Activated T-cell treated with anti-CD3 and anti-CD28 coated beads, Interleukin-2, amount 50 U/mL, for 4 hours (primary cell): ENCODE results near the gene GBGT1. TPM values are rescaled to one million over a fixed set of nuclear protein-coding genes. Genes with fewer than 3 reads are reported as not detected.
A peak's percentile ranks its signal among the peaks of the same experiment; 100 is the strongest.

Experiments used
- ATAC-seq, 2 donors: fragments of 200-7000 bp; cut with Tn5 transposase; one replicate each; pipeline ENCODE4 v1.10.0; 2021
- DNase-seq: peaks from one replicate; pipeline ENCODE4 v3.0.0-alpha.2; 2020
- H3K27me3 Mint-ChIP-seq: one replicate; pipeline ENCODE4 v1.8.0; 2021; ENCODE audit warnings: low read depth, mixed read lengths
- H3K36me3 Mint-ChIP-seq: one replicate; pipeline ENCODE4 v1.8.0; 2022; ENCODE audit warnings: mixed read lengths; ENCODE audit not compliant: insufficient read depth
- H3K4me1 Mint-ChIP-seq: one replicate; pipeline ENCODE4 v1.8.0; 2021; ENCODE audit warnings: low read depth, mixed read lengths
- H3K4me3 Mint-ChIP-seq: one replicate; pipeline ENCODE4 v1.8.0; 2021; ENCODE audit warnings: mild to moderate bottlenecking, moderate library complexity, mixed read lengths
- H3K9me3 Mint-ChIP-seq: one replicate; pipeline ENCODE4 v1.8.0; 2021; ENCODE audit warnings: mixed read lengths
- total RNA-seq, 3 donors: library from RNA; stranded (reverse); gene quantifications; one replicate each; pipeline ENCODE4 v1.2.1, GENCODE V29; 2021

The GBGT1 gene
- total RNA-seq, 3 donors from 2014 or later: 3.0 to 3.3 (median 3.2) TPM

DNA sequence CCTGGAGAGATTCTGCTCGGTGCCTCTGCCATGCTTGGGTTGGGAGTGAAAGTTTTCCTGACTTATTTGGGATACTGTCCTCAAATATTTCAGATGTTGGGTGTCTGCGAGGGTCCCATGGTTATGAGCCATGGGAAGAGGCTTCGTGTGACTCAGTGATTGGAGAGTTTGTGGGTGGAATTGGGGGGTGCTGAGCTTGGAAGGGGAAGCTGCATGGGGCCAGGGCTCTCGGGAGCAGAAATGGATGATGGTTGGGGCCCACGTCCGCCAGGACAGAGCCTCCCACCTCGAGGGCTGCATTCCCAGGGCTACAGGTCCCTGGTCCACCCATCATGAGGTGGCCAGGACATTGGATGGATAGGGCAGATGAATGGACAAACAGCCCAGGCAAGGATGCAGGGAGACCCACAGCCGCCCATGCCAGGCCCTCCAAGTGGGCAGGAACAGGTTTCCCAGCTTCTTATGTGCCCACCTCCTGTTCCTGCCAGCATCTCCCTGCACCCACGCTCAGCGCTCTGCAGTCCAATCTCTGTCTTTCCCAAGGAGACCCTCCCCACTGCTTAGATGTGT is 39.9 kb upstream of the GBGT1 start:
- ATAC-seq: no peak
- DNase-seq: no peak
- peaks cover 2% of the 10 kb centered on the region for H3K4me1 Mint-ChIP-seq

GRCh38 chr9:133202688-133203453 is 39.2 kb upstream of the GBGT1 start:
- ATAC-seq (no peak), DNase-seq (no peak)
- no peak overlapping the region for H3K4me3 Mint-ChIP-seq
- no peaks in the 10 kb centered on the region for H3K9me3 Mint-ChIP-seq
- H3K36me3 Mint-ChIP-seq: no peaks in the 10 kb centered on the region
- peaks cover 2% of the 10 kb centered on the region for H3K4me1 Mint-ChIP-seq
- peaks cover 21% of the 10 kb centered on the region for H3K27me3 Mint-ChIP-seq

More for the DNA sequence above, 39.9 kb upstream of the GBGT1 start:
- H3K9me3 Mint-ChIP-seq: no peaks in the 10 kb centered on the region
- H3K4me3 Mint-ChIP-seq: no peak overlapping the region
- peaks cover 21% of the 10 kb centered on the region for H3K27me3 Mint-ChIP-seq
- no peaks in the 10 kb centered on the region for H3K36me3 Mint-ChIP-seq

GRCh38 chr9:133202145-133202513 is 38.4 kb upstream of the GBGT1 start:
- peaks cover 22% of the 10 kb centered on the region for H3K27me3 Mint-ChIP-seq
- H3K4me3 Mint-ChIP-seq: no peak overlapping the region
- no peaks in the 10 kb centered on the region for H3K36me3 Mint-ChIP-seq
- peaks cover 2% of the 10 kb centered on the region for H3K4me1 Mint-ChIP-seq
- no peak for ATAC-seq
- no peak for DNase-seq
- H3K9me3 Mint-ChIP-seq: no peaks in the 10 kb centered on the region

DNA sequence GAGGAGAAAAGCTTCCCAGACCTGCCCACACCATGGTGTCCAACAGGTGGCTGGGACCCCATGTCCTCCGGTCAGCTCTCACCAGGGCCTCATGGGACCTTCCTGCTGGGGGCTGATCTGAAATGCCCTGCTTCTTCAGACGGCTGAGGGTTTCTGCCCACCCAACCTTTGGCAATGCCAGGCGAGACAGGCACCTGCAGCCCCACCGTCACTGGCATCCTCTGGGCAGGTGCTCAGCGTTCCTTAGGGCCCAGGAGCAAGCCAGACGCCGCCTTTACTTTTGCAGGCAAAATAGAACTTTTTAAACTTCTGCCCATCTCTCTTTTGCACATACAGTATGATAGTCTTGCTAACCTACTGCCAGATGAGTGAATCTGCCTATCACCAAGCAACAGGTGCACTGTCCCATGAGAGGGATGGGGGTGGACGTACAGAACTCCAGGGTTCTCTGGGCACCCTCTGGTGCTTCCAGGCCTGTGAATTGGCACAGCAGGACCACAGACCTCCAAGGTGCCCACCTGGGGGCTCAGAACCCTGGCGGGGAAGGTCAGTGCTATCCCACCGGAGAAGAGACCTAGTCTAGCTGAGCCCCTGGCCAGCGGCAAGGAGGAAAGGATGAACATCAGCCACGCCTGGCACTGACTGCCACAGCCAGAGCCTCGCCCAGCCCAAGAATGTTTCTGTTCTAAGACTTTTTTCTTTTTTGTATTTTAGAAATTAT is 37.9 kb upstream of the GBGT1 start:
- no peak for ATAC-seq
- Mint-ChIP-seq H3K27me3 (peaks cover 25% of the 10 kb centered on the region), H3K9me3 (no peaks in the 10 kb centered on the region), H3K36me3 (no peaks in the 10 kb centered on the region), H3K4me1 (peaks cover 2% of the 10 kb centered on the region), H3K4me3 (no peak overlapping the region)
- no peak for DNase-seq

GRCh38 chr9:133200631-133201030 is 36.9 kb upstream of the GBGT1 start:
- Mint-ChIP-seq H3K27me3 (peaks cover 20% of the 10 kb centered on the region), H3K4me1 (peaks cover 2% of the 10 kb centered on the region), H3K36me3 (no peaks in the 10 kb centered on the region), H3K4me3 (no peak overlapping the region), H3K9me3 (no peaks in the 10 kb centered on the region)
- DNase-seq: no peak
- ATAC-seq: no peak

GRCh38 chr9:133199648-133200321 is 36.1 kb upstream of the GBGT1 start:
- Mint-ChIP-seq H3K4me3 (peak overlapping the region; percentile 47), H3K4me1 (peaks cover 2% of the 10 kb centered on the region), H3K36me3 (no peaks in the 10 kb centered on the region), H3K27me3 (peaks cover 23% of the 10 kb centered on the region), H3K9me3 (no peaks in the 10 kb centered on the region)
- ATAC-seq: peak; percentile 86 to 95
- peak; percentile 42 for DNase-seq

DNA sequence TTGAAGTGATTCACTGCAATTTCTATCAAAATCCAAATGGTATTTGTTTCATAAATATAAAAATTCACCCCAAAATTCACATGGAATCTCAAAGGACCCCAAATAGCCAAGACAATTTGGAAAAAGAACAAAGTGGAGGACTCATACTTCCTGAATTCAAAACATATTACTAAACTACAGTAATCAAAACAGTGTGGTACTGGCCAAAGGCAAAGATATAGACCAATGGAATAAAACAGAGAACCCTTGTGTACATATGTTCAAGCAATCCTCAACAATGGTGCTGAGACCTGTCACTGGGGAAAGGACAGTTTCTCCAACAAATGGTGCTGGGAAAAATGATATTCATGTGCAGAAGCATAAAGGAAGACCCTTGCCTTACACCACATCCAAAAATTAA is 31.3 kb upstream of the GBGT1 start:
- Mint-ChIP-seq H3K9me3 (no peaks in the 10 kb centered on the region), H3K4me3 (no peak overlapping the region), H3K4me1 (peaks cover under 1% of the 10 kb centered on the region), H3K36me3 (no peaks in the 10 kb centered on the region), H3K27me3 (peaks cover 27% of the 10 kb centered on the region)
- ATAC-seq: no peak
- no peak for DNase-seq

DNA sequence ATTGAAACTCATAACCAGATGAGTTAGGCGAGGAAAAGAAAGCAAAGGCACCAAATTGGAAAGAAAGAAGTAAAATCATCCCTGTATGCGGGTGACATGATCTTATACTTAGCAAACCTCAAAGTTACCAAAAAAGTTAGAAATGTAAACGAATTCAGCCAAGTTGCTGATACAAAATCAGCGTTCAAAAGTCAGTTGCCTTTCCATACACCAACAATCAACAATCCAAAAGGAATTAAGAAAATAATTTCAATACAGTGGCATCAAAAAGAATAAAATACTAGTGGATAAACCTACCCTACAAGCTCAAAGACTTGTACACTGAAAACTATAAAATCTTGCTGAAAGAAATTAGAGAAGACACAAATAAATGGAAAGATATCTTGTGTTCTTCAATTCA is 30.9 kb upstream of the GBGT1 start:
- Mint-ChIP-seq H3K27me3 (peaks cover 27% of the 10 kb centered on the region), H3K4me1 (no peaks in the 10 kb centered on the region), H3K36me3 (no peaks in the 10 kb centered on the region), H3K9me3 (no peaks in the 10 kb centered on the region), H3K4me3 (no peak overlapping the region)
- DNase-seq (no peak), ATAC-seq (no peak)

DNA sequence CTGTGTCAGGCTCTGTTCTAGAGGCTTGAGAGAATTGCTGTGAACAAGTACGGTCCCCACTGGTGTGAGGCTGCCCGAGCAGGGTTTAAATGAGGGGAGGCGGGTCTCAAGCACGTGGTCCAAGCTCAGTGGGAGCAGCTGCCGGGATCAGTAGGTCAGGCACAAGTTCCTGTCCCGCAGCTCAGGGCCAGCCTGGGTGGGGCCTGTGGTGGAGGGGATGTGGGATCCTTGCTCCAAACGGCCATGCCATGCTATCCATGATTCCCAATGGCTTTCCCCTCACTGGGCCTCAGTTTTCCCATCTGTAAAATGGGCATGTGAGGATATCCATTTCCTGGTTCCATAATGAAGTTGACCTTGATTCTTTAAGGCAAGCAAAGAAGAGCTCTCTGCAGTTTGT is 28.3 kb upstream of the GBGT1 start:
- no peaks in the 10 kb centered on the region for H3K9me3 Mint-ChIP-seq
- no peak for DNase-seq
- H3K27me3 Mint-ChIP-seq: peaks cover 33% of the 10 kb centered on the region
- H3K4me1 Mint-ChIP-seq: no peaks in the 10 kb centered on the region
- H3K36me3 Mint-ChIP-seq: no peaks in the 10 kb centered on the region
- H3K4me3 Mint-ChIP-seq: no peak overlapping the region
- no peak for ATAC-seq

- DNase-seq (no peak), ATAC-seq (no peak)
- Mint-ChIP-seq H3K27me3 (peaks cover 29% of the 10 kb centered on the region), H3K9me3 (no peaks in the 10 kb centered on the region), H3K4me3 (no peak overlapping the region), H3K36me3 (no peaks in the 10 kb centered on the region), H3K4me1 (peaks cover 8% of the 10 kb centered on the region)
Observed at GRCh38 chr9:133189826-133190225, 26.1 kb upstream of the GBGT1 start.

DNA sequence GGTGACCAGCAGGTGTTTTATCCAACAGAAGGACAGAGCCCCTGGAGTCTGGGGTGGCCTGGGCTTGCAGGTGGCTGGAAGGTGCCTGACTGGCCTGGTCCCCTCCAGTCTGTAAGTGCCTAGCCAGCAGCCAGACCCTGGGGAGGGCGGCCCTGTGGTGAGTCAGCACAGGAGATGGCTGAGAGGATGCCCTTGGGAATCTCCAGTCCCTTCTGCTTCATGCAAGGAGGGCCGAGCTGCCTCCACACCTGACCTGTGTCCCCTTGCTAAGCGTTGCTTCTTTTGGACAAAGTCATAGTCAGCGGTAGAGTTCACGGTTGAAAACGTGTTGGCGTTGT is 25.1 kb upstream of the GBGT1 start:
- DNase-seq (no peak), ATAC-seq (no peak)
- Mint-ChIP-seq H3K36me3 (no peaks in the 10 kb centered on the region), H3K27me3 (peaks cover 32% of the 10 kb centered on the region), H3K4me1 (peaks cover 11% of the 10 kb centered on the region), H3K9me3 (no peaks in the 10 kb centered on the region), H3K4me3 (no peak overlapping the region)

GRCh38 chr9:133188006-133188842 is 24.5 kb upstream of the GBGT1 start:
- ATAC-seq: no peak
- H3K4me1 Mint-ChIP-seq: peaks cover 12% of the 10 kb centered on the region
- no peak for DNase-seq

GRCh38 chr9:133187561-133188005 is 23.9 kb upstream of the GBGT1 start:
- no peak overlapping the region for H3K4me3 Mint-ChIP-seq
- peaks cover 12% of the 10 kb centered on the region for H3K4me1 Mint-ChIP-seq
- no peaks in the 10 kb centered on the region for H3K36me3 Mint-ChIP-seq
- no peak for DNase-seq
- ATAC-seq: no peak
- peaks cover 35% of the 10 kb centered on the region for H3K27me3 Mint-ChIP-seq
- no peaks in the 10 kb centered on the region for H3K9me3 Mint-ChIP-seq

More at GRCh38 chr9:133188006-133188842, 24.5 kb upstream of the GBGT1 start:
- H3K9me3 Mint-ChIP-seq: no peaks in the 10 kb centered on the region
- H3K27me3 Mint-ChIP-seq: peaks cover 32% of the 10 kb centered on the region
- no peaks in the 10 kb centered on the region for H3K36me3 Mint-ChIP-seq
- no peak overlapping the region for H3K4me3 Mint-ChIP-seq

DNA sequence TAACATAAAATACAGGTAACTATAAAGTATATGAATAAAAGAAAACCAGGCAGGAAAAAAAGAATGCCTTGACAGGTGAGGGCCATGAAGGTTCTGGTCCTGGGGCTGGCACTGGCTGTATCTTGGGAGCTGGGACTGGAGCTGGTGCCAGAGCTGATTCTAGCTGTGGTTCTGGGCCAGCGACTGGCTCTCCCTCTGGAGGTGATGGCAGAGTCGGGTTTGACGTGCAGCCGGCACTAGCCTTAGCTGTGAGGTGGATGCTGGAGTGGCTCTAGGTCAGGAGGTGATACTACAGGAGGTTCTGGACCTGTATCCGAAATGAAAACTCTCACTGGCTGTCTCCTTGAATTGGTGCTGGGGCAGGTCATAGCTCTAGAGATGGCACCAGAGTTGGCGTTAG is 23.0 kb upstream of the GBGT1 start:
- Mint-ChIP-seq H3K27me3 (peaks cover 35% of the 10 kb centered on the region), H3K9me3 (no peaks in the 10 kb centered on the region), H3K36me3 (no peaks in the 10 kb centered on the region), H3K4me1 (peaks cover 12% of the 10 kb centered on the region), H3K4me3 (no peak overlapping the region)
- ATAC-seq (no peak), DNase-seq (no peak)
